ENCODE measurements around the gene DOC2B. TPM values are rescaled to one million over a fixed set of nuclear protein-coding genes. Genes with fewer than 3 reads are reported as not detected.

The DOC2B gene
- total RNA-seq, 1 donor from 2014 or later, result 0.11 TPM

DNA sequence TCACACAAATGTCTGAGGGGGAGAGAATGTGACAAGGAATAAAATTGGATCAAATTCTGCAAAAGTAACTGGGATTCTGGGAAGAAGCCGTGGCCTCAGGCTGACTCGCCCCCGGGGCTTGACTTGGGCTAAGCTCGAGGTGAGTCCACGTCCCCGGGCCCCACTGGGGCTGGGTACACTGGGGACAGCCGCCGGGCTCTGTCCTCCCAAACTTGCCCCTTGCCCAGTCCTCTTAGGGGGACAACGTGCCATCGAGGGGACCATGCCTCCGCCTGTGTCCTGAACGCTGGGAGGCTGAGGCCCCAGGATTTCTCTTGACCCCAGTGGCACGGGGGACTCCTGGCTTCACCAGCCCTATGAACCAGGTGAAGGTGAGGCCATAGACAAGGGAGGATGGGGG lies 21.1 kb downstream of the DOC2B start:
- H3K27ac Mint-ChIP-seq (ENCODE audit: unreplicated experiment), result no peak overlapping the region
- Histone ChIP-seq H3K36me3 (ENCODE audit: insufficient read depth, low read length) (no peaks in the 10 kb centered on the region), H3K9ac (ENCODE audit: low read length) (no peak overlapping the region), H3K27me3 (ENCODE audit: insufficient read depth, low read length) (peaks cover 2% of the 10 kb centered on the region), H3K79me2 (ENCODE audit: insufficient read depth, low read length) (no peaks in the 10 kb centered on the region), H2AFZ (ENCODE audit: low read depth, low read length) (no peak overlapping the region), H3K9me3 (ENCODE audit: insufficient read depth, low read depth, low read length) (no peaks in the 10 kb centered on the region), H3K27ac (ENCODE audit: low read depth, low read length) (no peak overlapping the region), H3K4me1 (ENCODE audit: insufficient read depth, low read length) (no peaks in the 10 kb centered on the region), H4K20me1 (ENCODE audit: insufficient read depth, low read length) (no peaks in the 10 kb centered on the region), H3K4me3 (ENCODE audit: insufficient read depth, low read depth, low read length) (no peak overlapping the region), H3K4me2 (ENCODE audit: low read length) (no peak overlapping the region)
- no peak for TF ChIP-seq EZH2 (IDR thresholded peaks at IDR 0.05; ENCODE audit: insufficient read depth, low read length)
- TF ChIP-seq, protein P1, sequence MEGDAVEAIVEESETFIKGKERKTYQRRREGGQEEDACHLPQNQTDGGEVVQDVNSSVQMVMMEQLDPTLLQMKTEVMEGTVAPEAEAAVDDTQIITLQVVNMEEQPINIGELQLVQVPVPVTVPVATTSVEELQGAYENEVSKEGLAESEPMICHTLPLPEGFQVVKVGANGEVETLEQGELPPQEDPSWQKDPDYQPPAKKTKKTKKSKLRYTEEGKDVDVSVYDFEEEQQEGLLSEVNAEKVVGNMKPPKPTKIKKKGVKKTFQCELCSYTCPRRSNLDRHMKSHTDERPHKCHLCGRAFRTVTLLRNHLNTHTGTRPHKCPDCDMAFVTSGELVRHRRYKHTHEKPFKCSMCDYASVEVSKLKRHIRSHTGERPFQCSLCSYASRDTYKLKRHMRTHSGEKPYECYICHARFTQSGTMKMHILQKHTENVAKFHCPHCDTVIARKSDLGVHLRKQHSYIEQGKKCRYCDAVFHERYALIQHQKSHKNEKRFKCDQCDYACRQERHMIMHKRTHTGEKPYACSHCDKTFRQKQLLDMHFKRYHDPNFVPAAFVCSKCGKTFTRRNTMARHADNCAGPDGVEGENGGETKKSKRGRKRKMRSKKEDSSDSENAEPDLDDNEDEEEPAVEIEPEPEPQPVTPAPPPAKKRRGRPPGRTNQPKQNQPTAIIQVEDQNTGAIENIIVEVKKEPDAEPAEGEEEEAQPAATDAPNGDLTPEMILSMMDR (IDR thresholded peaks at IDR 0.05; ENCODE audit: insufficient read depth, low read depth, low read length), result no peak
- H3K27me3 Mint-ChIP-seq (ENCODE audit: low read depth, unreplicated experiment), result peaks cover 30% of the 10 kb centered on the region
- H3K4me3 Mint-ChIP-seq (ENCODE audit: unreplicated experiment), result no peak overlapping the region
- no peaks in the 10 kb centered on the region for H3K36me3 Mint-ChIP-seq (ENCODE audit: low read depth, unreplicated experiment)
- no peaks in the 10 kb centered on the region for H3K4me1 Mint-ChIP-seq (ENCODE audit: low read depth, unreplicated experiment)
- H3K9me3 Mint-ChIP-seq (ENCODE audit: unreplicated experiment), result no peaks in the 10 kb centered on the region
- DNase-seq (ENCODE audit: low read depth) (no peak), FAIRE-seq (no peak)

DNA sequence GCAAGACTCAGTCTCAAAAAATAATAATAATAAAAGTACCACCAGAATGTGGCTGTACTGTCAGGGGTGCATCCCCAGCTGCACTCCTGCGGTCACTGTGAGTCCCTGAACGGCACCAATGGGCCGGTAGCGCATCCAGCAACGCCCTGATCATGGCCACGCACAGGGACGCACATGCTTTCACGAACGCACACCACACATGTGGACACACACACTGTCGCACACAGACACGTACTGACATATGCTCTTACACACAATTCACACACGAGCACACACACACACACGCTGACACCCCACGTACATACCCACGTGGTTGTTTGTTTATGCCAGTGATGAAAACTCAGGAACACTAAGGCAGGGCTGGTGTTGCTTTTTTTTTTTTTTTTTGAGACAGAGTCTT lies 21.8 kb downstream of the DOC2B start:
- Histone ChIP-seq H3K27me3 (ENCODE audit: insufficient read depth, low read length) (peaks cover 2% of the 10 kb centered on the region), H2AFZ (ENCODE audit: low read depth, low read length) (no peak overlapping the region), H3K4me1 (ENCODE audit: insufficient read depth, low read length) (no peaks in the 10 kb centered on the region), H3K27ac (ENCODE audit: low read depth, low read length) (no peak overlapping the region), H3K9ac (ENCODE audit: low read length) (no peak overlapping the region), H3K79me2 (ENCODE audit: insufficient read depth, low read length) (no peaks in the 10 kb centered on the region), H4K20me1 (ENCODE audit: insufficient read depth, low read length) (no peaks in the 10 kb centered on the region), H3K9me3 (ENCODE audit: insufficient read depth, low read depth, low read length) (no peaks in the 10 kb centered on the region), H3K36me3 (ENCODE audit: insufficient read depth, low read length) (no peaks in the 10 kb centered on the region), H3K4me2 (ENCODE audit: low read length) (no peak overlapping the region), H3K4me3 (ENCODE audit: insufficient read depth, low read depth, low read length) (no peak overlapping the region)
- FAIRE-seq (no peak), DNase-seq (ENCODE audit: low read depth) (no peak)
- no peak overlapping the region for H3K4me3 Mint-ChIP-seq (ENCODE audit: unreplicated experiment)
- TF ChIP-seq, protein P1 (IDR thresholded peaks at IDR 0.05; ENCODE audit: insufficient read depth, low read depth, low read length), result no peak
- TF ChIP-seq EZH2 (IDR thresholded peaks at IDR 0.05; ENCODE audit: insufficient read depth, low read length), result no peak
- H3K27ac Mint-ChIP-seq (ENCODE audit: unreplicated experiment), result no peak overlapping the region
- no peaks in the 10 kb centered on the region for H3K9me3 Mint-ChIP-seq (ENCODE audit: unreplicated experiment)
- H3K36me3 Mint-ChIP-seq (ENCODE audit: low read depth, unreplicated experiment), result no peaks in the 10 kb centered on the region
- no peaks in the 10 kb centered on the region for H3K4me1 Mint-ChIP-seq (ENCODE audit: low read depth, unreplicated experiment)
- H3K27me3 Mint-ChIP-seq (ENCODE audit: low read depth, unreplicated experiment), result peaks cover 33% of the 10 kb centered on the region

DNA sequence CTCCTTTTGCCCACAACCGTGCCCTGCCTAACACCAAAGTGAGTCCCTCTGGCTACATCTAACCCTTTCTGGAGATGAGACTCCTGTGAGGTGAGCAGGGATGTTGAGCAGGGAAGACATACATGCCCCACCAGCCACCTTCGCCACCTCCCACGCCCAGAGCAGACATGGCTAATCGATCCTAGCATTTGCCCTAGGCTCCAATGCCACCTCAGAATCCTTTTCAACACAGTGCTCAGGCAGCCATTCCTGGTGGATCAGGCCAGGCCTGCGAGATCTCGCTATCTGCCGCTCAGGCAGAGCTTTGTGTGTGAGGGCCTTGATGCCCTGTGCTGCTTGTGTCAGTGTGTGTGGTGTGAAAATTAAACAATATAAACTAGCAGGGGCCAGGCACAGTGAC lies 23.1 kb downstream of the DOC2B start:
- Histone ChIP-seq H3K27ac (ENCODE audit: low read depth, low read length) (no peak overlapping the region), H3K9me3 (ENCODE audit: insufficient read depth, low read depth, low read length) (no peaks in the 10 kb centered on the region), H4K20me1 (ENCODE audit: insufficient read depth, low read length) (no peaks in the 10 kb centered on the region), H3K9ac (ENCODE audit: low read length) (no peak overlapping the region), H3K36me3 (ENCODE audit: insufficient read depth, low read length) (no peaks in the 10 kb centered on the region), H3K4me2 (ENCODE audit: low read length) (no peak overlapping the region), H3K27me3 (ENCODE audit: insufficient read depth, low read length) (peaks cover 2% of the 10 kb centered on the region), H3K79me2 (ENCODE audit: insufficient read depth, low read length) (no peaks in the 10 kb centered on the region), H3K4me3 (ENCODE audit: insufficient read depth, low read depth, low read length) (no peak overlapping the region), H3K4me1 (ENCODE audit: insufficient read depth, low read length) (no peaks in the 10 kb centered on the region), H2AFZ (ENCODE audit: low read depth, low read length) (no peak overlapping the region)
- H3K27ac Mint-ChIP-seq (ENCODE audit: unreplicated experiment), result no peak overlapping the region
- DNase-seq (ENCODE audit: low read depth), result no peak
- no peaks in the 10 kb centered on the region for H3K36me3 Mint-ChIP-seq (ENCODE audit: low read depth, unreplicated experiment)
- TF ChIP-seq, protein P1 (IDR thresholded peaks at IDR 0.05; ENCODE audit: insufficient read depth, low read depth, low read length), result no peak
- no peak for TF ChIP-seq EZH2 (IDR thresholded peaks at IDR 0.05; ENCODE audit: insufficient read depth, low read length)
- peaks cover 35% of the 10 kb centered on the region for H3K27me3 Mint-ChIP-seq (ENCODE audit: low read depth, unreplicated experiment)
- no peak for FAIRE-seq
- H3K9me3 Mint-ChIP-seq (ENCODE audit: unreplicated experiment), result no peaks in the 10 kb centered on the region
- H3K4me1 Mint-ChIP-seq (ENCODE audit: low read depth, unreplicated experiment), result no peaks in the 10 kb centered on the region
- H3K4me3 Mint-ChIP-seq (ENCODE audit: unreplicated experiment), result no peak overlapping the region

All from astrocyte (in vitro differentiated cells and primary cell).